Lung (tissue), 12 donors: ENCODE measurements around the gene AGAP1. TPM values are rescaled to one million over a fixed set of nuclear protein-coding genes. Genes with fewer than 3 reads are reported as not detected.

Experiments used
- ATAC-seq: fragments of 200-7000 bp; cut with Tn5 transposase; one replicate; pipeline ENCODE4 v1.9.1; 2020; ENCODE audit warnings: moderate number of reproducible peaks; ENCODE audit not compliant: insufficient read depth, low FRiP score
- DNase-seq, 3 donors: peaks; one replicate each; pipeline ENCODE4 v3.0.0-alpha.2; 2013 to 2017
- H3K27ac ChIP-seq, 2 donors: one replicate each; pipeline ENCODE4 v1.5.1; 2013; ENCODE audit warnings: mild to moderate bottlenecking in 2 of 2, moderate library complexity in 2 of 2, control low read depth in 1 of 2, inconsistent platforms in 1 of 2, low read depth in 1 of 2, low read length in 1 of 2
- H3K27me3 ChIP-seq, 3 donors: one replicate each; pipeline ENCODE4 v1.5.1; 2013; ENCODE audit warnings: low read length in 2 of 3; ENCODE audit not compliant: control insufficient read depth in 3 of 3, insufficient read depth in 3 of 3
- H3K36me3 ChIP-seq, 4 donors: one replicate each; pipeline ENCODE4 v1.5.1; 2013; ENCODE audit warnings: low read length in 4 of 4, mild to moderate bottlenecking in 1 of 4, moderate library complexity in 1 of 4; ENCODE audit not compliant: control insufficient read depth in 4 of 4, insufficient read depth in 4 of 4
- H3K4me1 ChIP-seq, 5 donors: one replicate each; pipeline ENCODE4 v1.5.1; 2013; ENCODE audit warnings: low read length in 5 of 5, mild to moderate bottlenecking in 2 of 5, moderate library complexity in 1 of 5; ENCODE audit not compliant: control insufficient read depth in 5 of 5, insufficient read depth in 5 of 5
- H3K4me3 ChIP-seq: one replicate; pipeline ENCODE4 v1.5.1; 2013; ENCODE audit warnings: mild to moderate bottlenecking, control low read depth, moderate library complexity
- H3K9ac ChIP-seq, 2 donors: one replicate each; pipeline ENCODE4 v1.5.1; 2013; ENCODE audit warnings: low read length in 2 of 2, control low read depth in 1 of 2; ENCODE audit not compliant: insufficient read depth in 1 of 2
- H3K9me3 ChIP-seq, 4 donors: one replicate each; pipeline ENCODE4 v1.5.1; 2013; ENCODE audit warnings: low read length in 3 of 4, mild to moderate bottlenecking in 1 of 4, moderate library complexity in 1 of 4; ENCODE audit not compliant: control insufficient read depth in 4 of 4, insufficient read depth in 3 of 4
- CTCF ChIP-seq: IDR thresholded peaks from 2 replicates; pipeline ENCODE4 v1.5.1; 2012; ENCODE audit warnings: mild to moderate bottlenecking; ENCODE audit errors: control extremely low read depth, extremely low read depth
- WGBS, 2 donors: extraction: QIAGEN DNeasy Blood & Tissue Kit; methylation state at CpG; one replicate each; pipeline ENCODE4 v1.1.7; 2013; 5-methylcytosine and 5-hydroxymethylcytosine counted together
- polyA plus RNA-seq, 2 donors: library from polyadenylated mRNA; stranded (reverse); fragments of 200-250 nt; gene quantifications; one replicate each; pipeline ENCODE4 v1.2.1, GENCODE V29; 2013
- total RNA-seq, 2 donors: library from RNA; depleted of rRNA in 1 of 2; stranded (reverse); fragments of >200 nt in 1 of 2; gene quantifications; one replicate each; pipeline ENCODE4 v1.2.1, GENCODE V29; 2014 to 2021
- donor health status: control.
- donor health status: control.
- donor health status: Bipolar disorder and iron deficiency.
- donor health status: healthy.
- donor health status: DM: yes; HTN: yes; CAD: no.

AGAP1 gene
- total and polyA plus RNA-seq, 4 donors: 6.6 to 39.4 (median 20.2) TPM

DNA sequence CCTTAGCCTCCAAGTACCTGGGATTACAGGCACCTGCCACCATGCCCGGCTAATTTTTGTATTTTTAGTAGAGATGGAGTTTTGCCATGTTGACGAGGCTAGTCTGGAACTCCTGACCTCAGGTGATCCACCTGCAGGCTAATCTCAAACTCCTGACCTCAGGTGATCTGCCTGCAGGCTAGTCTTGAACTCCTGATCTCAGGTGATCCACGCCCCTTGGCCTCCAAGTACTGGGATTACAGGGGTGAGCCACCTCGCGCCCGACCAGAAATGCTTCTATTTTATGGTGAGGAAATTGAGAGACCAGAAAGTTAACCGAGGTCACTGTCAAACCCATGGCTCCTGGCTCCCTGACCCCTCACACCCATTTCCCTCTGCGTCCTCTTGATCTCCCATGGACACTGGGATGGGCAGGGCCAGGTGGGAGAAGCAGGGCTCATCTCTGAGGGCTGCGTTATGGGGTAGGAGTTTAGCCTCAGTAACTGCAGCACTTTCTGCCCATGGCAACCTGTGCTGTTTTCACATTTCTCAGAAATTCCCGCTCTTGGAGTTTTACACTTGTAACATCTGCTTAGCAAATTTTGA, 210.0 kb downstream of the AGAP1 start:
- 95 to 96% methylated on average over 10 of the region's 10 CpGs for WGBS, 2 donors
- H3K27ac ChIP-seq: no peak overlapping the region

GRCh38 chr2:235705296-235705695, 211.5 kb downstream of the AGAP1 start:
- no peaks in the 10 kb centered on the region for H3K36me3 ChIP-seq
- TF ChIP-seq CTCF: no peak
- H3K4me3 ChIP-seq: no peak overlapping the region
- DNase-seq (no peak), ATAC-seq (no peak)
- H3K4me1 ChIP-seq: peaks cover 0 to 20% (median 0%) of the 10 kb centered on the region in 5 donors
- no peak overlapping the region for H3K27ac ChIP-seq
- 76 to 82% methylated on average over 8 of the region's 8 CpGs for WGBS, 2 donors
- no peaks in the 10 kb centered on the region for H3K9me3 ChIP-seq
- no peak overlapping the region for H3K9ac ChIP-seq
- H3K27me3 ChIP-seq: no peaks in the 10 kb centered on the region

More for the DNA sequence above, 210.0 kb downstream of the AGAP1 start:
- Histone ChIP-seq H3K36me3 (no peaks in the 10 kb centered on the region), H3K27me3 (no peaks in the 10 kb centered on the region), H3K9me3 (no peaks in the 10 kb centered on the region), H3K9ac (no peak overlapping the region), H3K4me1 (peaks cover 0 to 11% (median 0%) of the 10 kb centered on the region in 5 donors), H3K4me3 (no peak overlapping the region)
- no peak for TF ChIP-seq CTCF
- ATAC-seq (no peak), DNase-seq (no peak)

DNA sequence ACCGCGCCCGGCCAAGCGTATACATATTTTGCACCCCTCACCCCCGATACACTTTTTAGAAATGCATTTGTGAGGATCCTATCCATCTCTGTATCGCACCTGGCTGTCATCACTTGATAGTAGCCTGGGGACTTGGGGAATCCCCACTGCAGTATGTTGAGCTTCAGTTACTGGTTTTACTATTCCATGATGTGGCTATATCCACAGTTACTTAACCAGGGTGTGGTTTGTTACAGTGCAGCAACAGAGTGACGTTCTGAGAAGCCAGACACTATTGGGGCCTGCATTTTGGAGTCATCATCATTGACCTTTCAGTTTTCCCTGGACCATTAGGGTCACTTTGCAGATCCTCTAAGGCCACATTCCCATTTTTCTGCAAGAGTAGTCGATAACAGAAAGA, 212.7 kb downstream of the AGAP1 start:
- no peak for ATAC-seq
- no peak for DNase-seq
- H3K36me3 ChIP-seq: peaks cover 0 to 2% (median 0%) of the 10 kb centered on the region in 4 donors

More for the DNA sequence above, 212.7 kb downstream of the AGAP1 start:
- H3K27ac ChIP-seq: no peak overlapping the region
- WGBS, 2 donors: 95 to 97% methylated on average over 8 of the region's 8 CpGs
- peaks cover 0 to 22% (median 0%) of the 10 kb centered on the region in 5 donors for H3K4me1 ChIP-seq
- no peaks in the 10 kb centered on the region for H3K27me3 ChIP-seq
- no peak overlapping the region for H3K4me3 ChIP-seq
- TF ChIP-seq CTCF: no peak
- no peaks in the 10 kb centered on the region for H3K9me3 ChIP-seq
- H3K9ac ChIP-seq: no peak overlapping the region
